HG03135 (cell line): ENCODE data around the gene SLC25A33.

Experiments used
- ATAC-seq: cut with Tn5 transposase; IDR thresholded peaks from one replicate; pipeline ENCODE4 v1.9.1; 2021; ENCODE audit warnings: mild to moderate bottlenecking, moderate library complexity; ENCODE audit not compliant: unreplicated experiment

Gene SLC25A33

GRCh38 chr1:9586147-9586766, 47.0 kb downstream of the SLC25A33 start:
- no peak for ATAC-seq

GRCh38 chr1:9588551-9589143, 49.4 kb downstream of the SLC25A33 start, which contains the start of gene TMEM201:
TSS of gene TMEM201 (plus strand) at chr1:9588911. CDS start at chr1:9588931, 20 bp downstream.
- peak; percentile 65 for ATAC-seq

- ATAC-seq, result peak; percentile 14
These were observed 50.0 kb downstream of the SLC25A33 start for GRCh38 chr1:9589144-9589718.

GRCh38 chr1:9589719-9590157, 50.5 kb downstream of the SLC25A33 start:
- ATAC-seq, result no peak

- ATAC-seq, result no peak
These were observed 50.9 kb downstream of the SLC25A33 start for GRCh38 chr1:9590201-9590600.

GRCh38 chr1:9590945-9591668, 51.8 kb downstream of the SLC25A33 start:
- ATAC-seq, result no peak

- ATAC-seq, result no peak
These were observed 52.6 kb downstream of the SLC25A33 start for GRCh38 chr1:9591669-9592509.

- no peak for ATAC-seq
These were observed 53.3 kb downstream of the SLC25A33 start for GRCh38 chr1:9592510-9593075.

GRCh38 chr1:9593147-9593491, 53.9 kb downstream of the SLC25A33 start:
- no peak for ATAC-seq

- ATAC-seq, result peak; percentile 28
These were observed 54.5 kb downstream of the SLC25A33 start for GRCh38 chr1:9593492-9594465.

- ATAC-seq, result no peak
These were observed 55.3 kb downstream of the SLC25A33 start for GRCh38 chr1:9594471-9595155.

- ATAC-seq, result no peak
These were observed 56.1 kb downstream of the SLC25A33 start for GRCh38 chr1:9595156-9595967.

GRCh38 chr1:9595968-9596340, 56.7 kb downstream of the SLC25A33 start:
- ATAC-seq, result no peak

- no peak for ATAC-seq
These were observed 57.3 kb downstream of the SLC25A33 start for GRCh38 chr1:9596415-9597123.

GRCh38 chr1:9597361-9598315, 58.4 kb downstream of the SLC25A33 start:
- ATAC-seq, result no peak

- ATAC-seq, result no peak
These were observed 59.0 kb downstream of the SLC25A33 start for GRCh38 chr1:9598316-9598700.
